Dermis microvascular lymphatic vessel endothelial cell (primary cell): ENCODE measurements around the gene SMYD1. TPM values are rescaled to one million over a fixed set of nuclear protein-coding genes. Genes with fewer than 3 reads are reported as not detected.

Experiments used
- DNase-seq, 2 donors: peaks; one replicate each; pipeline versions ENCODE4 v3.0.0 to v3.0.0-alpha.2; 2010; ENCODE audit warnings: low read depth in 2 of 2
- total RNA-seq: library from RNA; depleted of rRNA; stranded (reverse); fragments of >200 nt; gene quantifications from 2 replicates; pipeline ENCODE4 v1.2.1, GENCODE V29; 2014

Gene SMYD1
- total RNA-seq, 1 donor from 2014 or later: not detected

DNA sequence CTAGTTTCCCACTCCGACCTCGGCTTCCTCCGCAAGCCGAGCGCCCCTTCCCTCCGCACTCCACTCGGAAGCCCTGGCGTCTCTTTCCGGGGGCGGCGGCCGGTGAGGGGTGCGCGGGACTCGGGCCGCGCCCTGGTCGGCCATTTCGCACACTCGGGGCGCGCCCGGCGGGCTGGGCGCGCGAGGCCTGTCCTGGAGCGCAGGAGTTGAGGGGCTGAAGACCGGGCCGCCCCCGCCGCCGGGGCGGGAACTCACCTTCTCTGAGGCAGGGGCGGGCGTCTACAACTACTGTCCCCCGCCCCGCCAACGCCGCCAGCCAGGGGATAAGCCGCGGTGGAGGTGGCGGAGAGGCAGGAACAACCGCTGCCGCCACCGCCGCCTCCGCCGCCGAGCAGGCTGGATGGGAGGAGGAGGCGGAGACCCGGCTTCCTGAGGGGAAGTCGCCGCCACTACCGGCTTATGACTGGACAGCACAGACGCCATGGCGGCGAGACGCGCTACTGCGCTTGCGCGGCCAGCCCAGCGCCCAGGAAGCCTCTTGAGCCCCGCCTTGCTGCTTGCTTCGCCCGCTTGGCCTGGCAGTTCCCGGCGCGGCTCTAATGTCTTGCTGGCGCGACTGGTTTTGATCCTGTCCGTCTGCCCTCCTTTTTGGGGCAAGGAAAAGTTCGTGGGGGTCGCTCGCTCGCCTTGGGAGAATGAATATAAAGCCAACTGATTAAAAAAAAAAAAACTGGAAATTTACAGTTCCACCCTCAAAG is 12.1 kb upstream of the SMYD1 start, which contains the start of gene KRCC1:
Gene KRCC1, minus strand, starts transcription at position 413 of the 758 bp plus-strand sequence. CDS start 27,220 bp downstream, outside the sequence.
- peak; percentile 78 to 93 for DNase-seq

DNA sequence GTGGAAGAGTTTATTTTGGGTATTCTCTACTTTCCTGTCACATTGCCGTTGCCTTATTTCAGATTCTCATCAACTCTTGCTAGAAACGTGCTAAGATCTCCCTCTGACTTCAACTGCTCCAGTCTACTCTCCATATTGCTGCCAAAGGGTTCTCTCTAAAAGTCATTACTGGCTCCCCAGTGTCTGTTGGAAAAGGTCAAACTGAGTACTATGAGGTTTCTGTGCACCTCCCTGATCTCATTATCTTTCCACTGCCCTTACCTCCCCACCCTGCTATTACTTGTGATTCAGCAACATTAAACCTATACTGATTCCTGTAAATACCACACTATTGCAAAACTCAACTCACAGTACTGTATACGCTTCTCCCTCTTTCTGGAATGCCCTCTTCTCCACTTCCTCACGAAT is 10.2 kb upstream of the SMYD1 start:
- no peak for DNase-seq

DNA sequence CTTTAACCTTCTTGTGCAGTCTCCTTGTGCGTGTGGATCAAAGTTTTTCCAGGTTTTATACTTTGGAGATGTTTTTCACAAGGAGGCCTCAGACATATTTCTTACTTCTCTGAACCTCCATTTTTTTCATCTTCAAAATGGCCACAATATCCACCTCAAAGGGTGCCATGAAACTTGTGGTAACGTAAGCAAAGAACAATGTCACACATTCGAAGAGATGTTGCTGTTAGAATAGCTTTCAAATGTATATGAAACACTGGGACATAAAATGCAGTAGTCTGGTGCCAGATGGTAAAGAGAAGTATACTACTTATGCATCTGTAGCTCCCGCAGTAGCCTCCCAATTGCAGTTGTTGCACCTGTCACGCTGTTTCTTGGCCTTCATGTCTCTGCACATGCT is 9.4 kb upstream of the SMYD1 start:
- DNase-seq: no peak

DNA sequence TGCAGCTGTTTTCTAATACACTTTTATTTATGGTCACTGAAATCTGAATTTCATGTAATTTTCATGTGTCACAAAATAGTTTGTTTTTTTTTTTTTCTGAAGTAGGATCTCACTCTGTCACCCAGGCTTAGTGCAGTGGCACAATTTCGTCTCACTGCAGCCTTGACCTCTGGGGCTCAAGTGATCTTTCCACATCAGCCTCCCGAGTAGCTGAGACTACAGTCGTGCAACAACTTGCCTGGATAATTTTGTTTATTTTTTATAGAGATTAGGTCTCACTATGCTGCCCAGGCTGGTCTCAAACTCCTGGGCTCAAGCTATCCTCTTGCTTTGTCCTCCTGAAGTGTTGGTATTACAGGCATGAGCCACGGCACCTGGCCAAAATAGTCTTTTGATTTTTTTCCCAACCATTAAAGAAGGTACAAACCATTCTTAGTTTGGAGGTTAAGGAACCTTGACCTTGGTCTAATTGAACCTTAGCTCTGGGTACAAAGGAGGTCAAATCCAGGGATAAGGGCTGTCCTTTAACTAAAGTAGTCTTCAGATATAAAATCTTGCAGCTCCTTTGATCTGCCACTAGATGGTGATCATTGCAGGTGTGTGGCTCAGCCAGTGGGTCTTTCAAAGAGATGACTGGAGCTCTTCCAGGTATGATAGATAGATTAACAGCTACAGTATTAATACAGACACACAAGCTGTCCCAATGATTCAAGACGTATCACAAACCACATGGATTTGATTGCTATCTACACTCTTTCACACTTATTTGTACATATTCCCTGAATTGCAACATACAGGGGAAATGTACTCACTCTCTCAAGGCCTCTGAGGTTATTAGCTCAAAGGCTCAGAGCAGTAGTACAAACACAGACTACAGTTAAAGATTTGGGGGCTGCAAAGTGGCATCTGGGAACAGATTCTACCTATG is 7.4 kb upstream of the SMYD1 start:
- DNase-seq: peak; percentile 12 to 48

DNA sequence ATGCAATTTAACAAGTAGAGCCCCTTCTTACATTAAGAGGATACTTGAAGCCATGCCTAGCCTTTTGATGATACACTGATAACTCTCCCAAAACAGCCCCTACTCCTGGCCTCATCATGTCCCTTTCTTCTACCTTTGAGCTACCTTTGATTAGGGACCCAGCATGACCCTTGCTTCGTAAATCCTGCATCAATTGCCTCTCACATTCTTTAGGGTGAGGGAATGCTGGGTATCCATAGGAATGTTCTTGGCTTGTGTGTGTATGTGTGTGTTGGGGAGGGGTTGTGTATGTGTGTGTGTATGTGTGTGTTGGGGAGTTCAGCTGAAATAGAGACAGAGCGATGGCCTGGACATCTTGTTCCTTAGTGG is 6.7 kb upstream of the SMYD1 start:
- no peak for DNase-seq

DNA sequence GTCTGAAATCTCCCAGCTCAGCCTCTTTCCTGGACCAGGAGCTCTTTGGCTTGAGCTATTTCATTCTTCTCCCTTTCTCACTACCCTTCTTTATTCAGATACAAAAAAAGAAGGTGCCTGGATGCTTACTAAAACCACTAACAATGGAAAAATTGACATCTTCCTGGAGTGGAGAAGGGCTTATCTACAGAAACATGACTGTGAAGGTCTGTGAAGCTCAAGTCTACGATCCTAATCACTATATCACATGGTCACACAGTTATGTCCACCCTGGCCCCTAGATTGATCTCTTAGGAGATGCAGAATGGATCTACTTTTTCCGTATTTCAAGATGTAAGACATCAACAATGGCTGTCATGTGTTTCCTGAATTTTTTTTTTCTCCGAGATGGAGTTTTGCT is 6.3 kb upstream of the SMYD1 start:
- no peak for DNase-seq

DNA sequence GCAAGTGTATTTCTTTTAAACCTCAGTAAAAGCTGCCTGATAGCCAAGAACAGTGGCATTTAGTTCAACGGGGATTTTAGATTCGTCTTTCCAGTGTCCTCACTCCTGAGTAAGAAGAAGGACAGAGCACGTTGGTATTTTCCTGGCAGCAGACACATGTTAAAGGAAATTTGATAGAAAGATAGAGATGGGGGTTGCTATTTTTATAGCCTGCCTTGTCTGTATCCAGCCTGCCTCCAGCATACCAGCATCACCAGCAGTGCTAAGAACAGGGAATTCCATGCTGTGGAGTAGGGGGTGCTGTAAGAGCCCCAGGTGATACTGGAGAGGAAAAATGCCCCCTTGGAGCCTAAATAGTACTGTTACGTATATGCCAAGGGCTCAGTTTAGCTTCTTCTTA is 1.1 kb upstream of the SMYD1 start:
- no peak for DNase-seq

DNA sequence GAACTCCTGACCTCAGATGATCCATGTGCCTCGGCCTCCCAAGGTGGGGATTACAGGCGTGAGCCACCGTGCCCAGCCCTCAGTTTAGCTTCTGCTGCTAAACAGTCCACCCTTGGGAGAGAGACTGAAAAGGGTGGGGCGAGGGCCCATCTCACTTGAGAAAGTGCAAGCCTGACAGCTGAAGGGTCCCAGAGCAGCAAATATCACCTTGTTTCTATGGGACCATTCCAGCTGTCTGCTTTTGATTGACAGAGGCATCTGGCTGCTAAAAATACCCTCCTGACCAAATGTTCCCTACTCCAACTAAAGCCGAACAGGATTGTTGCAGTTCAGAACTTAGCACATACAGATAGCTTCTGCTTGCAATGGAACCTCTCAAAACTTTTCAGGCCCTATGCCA is 436 bp upstream of the SMYD1 start:
- no peak for DNase-seq

DNA sequence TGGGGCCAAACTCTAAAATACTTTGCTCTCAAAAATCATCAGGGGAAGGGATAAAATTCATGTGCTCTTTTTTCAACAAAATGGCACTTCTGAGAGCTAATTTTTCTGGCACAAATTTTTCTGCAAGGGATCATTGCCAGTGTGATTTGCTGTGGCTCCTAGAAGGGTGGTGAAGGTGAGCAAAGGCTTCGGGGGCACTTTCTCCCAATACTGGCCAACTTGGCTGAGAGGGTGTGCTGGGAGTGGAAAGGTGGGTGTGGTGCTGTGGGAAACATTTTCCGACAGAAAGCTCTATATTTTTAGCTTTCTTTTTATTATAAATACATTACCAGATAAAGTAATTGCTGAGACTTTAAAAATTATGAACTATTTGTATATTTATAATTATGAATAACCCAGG is 419 bp downstream of the SMYD1 start:
- DNase-seq: no peak

DNA sequence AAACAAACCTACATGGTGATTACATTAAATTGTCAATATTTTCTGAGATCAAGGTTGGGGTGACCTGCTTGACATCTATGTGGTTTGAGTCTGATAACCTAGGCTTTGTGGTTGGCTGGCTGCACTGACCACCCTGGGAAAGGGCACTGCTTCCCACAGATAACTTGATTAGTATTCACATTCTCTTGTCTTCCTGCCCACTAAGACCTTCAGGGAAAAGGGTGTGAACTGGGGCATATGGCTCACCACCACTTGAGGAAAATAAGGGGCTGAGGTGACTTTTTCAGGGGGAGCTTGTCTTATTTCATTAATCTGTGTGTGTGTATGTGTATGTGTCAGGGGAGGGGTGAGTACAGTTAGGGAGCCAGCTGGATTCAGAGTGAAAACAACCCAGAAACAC is 1.5 kb downstream of the SMYD1 start:
- DNase-seq: no peak

DNA sequence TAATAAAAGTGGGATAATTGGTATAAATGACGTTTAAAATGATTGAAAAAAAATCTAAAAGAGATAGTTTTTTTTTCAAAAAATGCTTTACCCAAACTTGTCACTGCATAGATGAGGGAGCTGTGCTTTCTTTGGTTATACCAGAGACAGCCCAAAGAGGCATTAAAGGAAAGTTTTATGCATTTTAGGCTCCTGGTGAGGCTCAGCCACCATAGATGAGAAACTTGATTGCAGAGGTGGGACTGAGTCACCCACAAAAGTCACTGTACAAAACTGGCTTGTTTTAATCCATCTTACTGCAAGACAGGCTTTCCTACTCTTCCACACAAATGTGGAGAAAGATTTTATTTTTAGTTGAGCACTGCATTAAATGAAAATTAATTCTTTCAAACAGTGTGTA is 2.4 kb downstream of the SMYD1 start:
- DNase-seq: no peak

DNA sequence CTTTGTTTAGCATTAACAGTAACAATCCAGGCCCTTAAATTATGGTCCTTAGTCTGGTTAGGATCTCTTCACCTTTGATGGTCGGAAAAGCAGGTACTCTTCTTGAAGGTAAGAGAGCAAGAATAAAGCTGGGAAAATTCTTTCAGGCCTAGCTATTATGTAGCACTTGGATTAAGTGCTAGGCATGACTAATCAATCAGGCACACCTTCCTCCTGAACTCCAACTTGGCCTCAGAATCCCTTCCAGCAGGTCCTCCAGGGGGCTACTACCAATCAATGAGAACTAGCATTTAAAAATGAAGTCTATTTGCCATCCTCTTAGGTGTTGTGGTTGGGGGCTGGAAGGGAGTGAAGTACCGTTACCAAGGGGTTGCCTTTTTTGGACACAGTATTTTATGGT is 3.7 kb downstream of the SMYD1 start:
- DNase-seq: no peak

DNA sequence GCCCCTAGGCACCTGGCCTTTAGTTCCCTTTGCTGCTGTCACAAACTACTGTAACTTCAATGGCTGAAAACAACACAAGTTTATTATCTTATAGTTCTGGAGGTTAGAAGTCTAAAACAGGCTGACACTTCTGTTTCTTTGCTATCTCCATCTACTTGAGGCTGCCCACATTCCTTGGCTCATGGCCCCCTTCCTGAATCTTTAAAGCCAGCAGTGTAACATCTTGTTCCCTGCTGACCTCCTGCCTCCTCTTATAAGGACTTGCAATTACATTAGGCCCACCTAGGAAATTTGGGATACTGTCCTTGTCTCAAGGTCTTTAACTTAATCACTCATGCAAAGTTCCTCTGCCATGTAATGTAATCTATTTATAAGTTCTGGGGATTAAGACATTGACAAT is 6.5 kb downstream of the SMYD1 start:
- no peak for DNase-seq

DNA sequence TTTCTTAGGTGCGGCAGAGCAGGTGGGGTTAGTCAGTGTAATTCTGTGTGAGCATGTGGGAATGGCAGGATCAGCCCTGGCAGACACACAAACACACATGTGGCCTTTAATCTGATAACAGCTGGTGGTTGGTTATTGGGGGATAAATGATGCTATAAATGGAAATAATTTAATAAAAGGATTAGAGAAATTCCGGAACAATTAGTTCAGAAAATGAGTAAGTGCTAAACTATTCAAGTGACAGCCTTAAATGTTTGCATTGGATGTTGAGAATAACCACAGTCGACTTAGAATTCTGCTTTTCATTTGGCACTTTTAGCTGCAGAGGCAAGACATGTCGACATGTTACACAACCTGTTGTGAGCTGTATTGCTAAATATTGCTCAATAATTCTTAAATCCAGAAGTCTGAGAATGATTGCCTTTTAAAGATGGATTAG is 7.2 kb downstream of the SMYD1 start:
- DNase-seq: no peak

DNA sequence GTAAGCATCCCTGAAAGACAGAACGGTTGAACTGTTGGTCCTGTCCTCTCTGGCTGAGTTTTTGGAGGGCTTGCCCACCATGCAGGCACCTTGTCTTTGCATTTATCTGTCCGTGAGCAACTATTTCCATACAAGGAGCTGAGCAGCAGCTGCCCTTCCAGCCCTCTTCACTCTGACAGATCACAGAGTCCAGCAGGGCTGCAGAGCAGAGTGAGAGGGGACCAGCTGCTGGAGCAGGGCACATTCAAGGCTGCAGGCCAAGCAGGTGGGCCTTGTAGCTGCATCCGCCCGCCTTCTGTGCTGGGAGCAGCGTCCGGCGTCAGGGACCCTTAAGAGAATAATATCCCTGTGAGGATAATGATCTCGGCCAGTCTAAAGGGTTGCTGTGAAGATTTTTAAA is 9.5 kb downstream of the SMYD1 start:
- DNase-seq: no peak

DNA sequence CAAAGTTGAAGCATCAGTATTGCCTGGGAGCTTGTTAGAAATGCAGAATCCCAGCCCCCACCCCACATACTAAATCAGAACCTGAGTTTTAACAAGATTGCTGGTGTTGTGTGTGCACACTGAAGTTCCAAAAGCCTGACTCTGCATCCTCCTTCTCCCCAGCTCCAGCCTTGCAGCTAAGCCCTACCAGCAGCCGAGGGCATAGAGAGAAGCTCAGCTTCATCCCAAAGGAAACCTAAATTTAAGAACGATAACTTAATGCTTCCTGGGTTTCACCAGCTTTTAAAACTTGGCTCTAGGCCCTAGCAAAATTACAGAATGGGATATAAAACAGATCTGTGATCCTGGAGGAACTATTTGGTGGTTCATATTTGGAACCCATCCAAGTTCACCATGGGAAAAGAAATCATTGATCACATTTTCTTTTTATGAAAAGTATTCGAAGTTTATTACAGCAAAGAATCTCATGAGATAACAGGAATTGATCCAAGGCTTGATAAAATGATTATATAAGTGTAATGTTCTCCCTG is 11.1 kb downstream of the SMYD1 start:
- no peak for DNase-seq

DNA sequence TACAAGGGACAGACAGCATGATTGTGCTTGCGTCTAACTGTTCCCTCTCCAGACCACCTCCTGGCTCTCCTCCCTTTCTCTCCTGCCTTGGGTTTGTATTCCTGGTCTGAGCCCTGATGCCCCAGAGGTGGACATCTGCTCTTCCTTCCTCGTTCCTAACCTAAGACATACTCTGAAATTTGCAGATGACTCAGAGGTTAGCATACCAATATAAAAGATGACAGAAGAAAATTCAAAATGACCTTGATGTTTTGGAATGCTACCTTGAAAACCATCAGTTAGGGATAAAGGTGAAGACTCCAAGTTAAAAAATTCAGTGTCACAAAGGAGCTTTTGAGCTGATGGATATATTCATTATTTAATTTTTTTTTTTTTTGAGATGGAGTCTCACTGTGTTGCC is 12.9 kb downstream of the SMYD1 start:
- no peak for DNase-seq

DNA sequence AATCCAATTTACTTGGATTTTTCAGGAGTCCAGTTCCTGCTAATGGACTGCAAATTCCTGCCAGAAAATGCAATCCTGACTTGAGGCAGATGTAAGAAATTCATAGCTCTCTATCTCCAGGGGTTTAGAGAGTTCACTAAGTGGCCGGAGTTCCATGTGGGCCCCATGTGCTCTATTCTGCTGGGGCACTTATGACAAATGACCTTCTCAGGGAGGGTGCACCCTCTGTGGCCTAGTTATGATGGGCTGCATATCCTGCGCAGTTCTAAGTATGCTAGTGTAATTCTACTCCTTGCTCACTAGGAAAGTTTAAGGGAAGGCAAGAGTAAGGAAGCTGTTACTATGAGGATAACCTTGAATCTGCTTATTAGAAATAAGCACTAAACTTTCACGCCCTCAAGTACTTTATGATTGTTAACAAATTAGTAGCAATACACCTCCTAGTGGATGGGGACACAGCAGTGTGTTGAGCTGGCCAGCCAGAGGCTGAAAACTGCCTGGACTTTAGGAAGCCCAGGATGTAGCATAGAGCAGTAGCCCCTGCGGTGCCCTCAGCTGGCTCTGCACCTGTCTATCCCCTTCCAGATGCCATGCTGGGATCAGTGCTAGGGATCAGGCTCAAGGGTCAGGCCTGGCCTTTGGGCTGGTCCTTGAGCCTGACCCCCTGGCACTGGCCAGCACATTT is 14.4 kb downstream of the SMYD1 start:
- no peak for DNase-seq

DNA sequence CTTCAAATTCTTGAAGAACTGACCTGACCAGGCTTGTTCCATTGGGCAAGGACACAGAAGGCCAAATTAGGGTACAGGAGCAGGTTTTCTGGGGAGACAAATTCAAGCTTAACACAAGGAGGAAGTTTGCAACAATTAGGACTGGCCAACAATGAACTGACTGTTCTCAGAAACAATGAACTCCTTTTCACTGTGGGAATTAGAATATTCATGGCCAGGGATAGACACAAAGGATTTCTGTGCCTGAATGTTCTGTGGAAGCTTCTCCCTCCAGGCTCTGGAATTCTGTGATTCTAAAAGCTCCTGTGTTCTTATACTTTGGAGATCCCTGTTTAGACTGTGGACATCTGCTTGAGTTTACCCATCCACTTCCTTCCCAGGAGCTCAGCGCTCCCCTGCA is 15.2 kb downstream of the SMYD1 start:
- DNase-seq: no peak

DNA sequence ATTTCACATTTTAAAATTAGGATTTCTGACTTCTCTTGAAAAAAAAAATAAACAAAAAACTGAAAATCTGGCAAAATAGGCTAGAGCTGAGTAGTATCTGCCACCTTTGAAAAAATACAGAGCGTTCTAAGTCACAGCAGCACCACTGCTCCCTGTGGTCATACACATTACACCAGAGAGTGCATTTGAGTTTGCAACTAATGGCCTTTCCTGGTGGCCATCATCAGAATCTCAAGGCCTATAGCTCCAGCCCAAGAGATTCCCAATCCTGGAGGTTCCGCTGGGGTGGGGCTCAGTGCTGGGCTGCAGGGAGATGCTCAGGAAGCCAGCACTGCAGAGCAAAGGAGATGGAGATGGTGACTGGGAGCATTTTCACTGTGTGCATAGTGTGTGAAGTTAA is 17.5 kb downstream of the SMYD1 start:
- no peak for DNase-seq

DNA sequence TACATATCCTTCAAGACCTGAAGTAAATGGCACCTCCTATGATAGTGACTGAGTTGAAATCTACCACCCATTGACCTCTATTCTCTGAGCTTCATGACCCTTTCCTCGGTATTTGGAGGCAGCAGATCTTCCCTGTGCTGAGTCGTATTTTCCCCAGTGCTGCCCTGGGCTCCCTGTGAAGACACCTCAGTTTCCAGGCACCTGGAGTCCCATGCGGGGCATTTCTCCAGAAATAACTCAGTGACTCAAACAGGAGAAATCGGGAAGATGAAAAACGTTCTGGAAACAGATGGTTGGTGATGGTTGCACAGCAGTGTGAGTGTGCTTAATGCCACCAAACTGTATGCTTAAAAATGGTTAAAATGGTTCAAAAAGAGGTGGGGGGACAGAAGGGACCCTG is 18.0 kb downstream of the SMYD1 start:
- no peak for DNase-seq

DNA sequence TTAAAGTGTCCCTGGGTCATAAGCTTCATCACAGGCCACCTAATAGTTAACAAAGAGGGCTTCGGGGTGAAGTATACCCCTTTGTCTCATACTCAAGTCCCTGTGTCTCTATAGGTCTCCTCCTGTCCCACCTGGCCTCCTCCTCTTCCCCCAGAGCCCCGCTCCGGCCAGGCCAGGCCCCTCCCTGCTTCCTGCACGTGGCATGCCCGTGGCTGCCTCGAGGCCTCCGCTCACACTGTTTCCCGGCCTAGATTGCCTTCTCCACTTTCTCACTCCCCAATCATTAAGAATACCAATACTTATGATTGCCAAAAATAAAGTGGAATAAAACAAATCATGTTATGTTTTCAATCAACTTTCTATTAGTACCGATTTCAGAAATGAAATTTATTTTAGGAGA is 18.8 kb downstream of the SMYD1 start:
- DNase-seq: no peak
